ENCODE measurements around the gene SEC61B. TPM values are rescaled to one million over a fixed set of nuclear protein-coding genes. Genes with fewer than 3 reads are reported as not detected.

The SEC61B gene
- total and polyA plus RNA-seq, 4 experiments from 2014 or later = 101 to 532 (median 248) TPM

GRCh38 chr9:99261923-99262322 is 39.8 kb downstream of the SEC61B start:
- Histone ChIP-seq H3K4me3 (ENCODE audit: low read length in 2 of 2) (no peak overlapping the region), H3K36me3 (ENCODE audit: insufficient read depth, low read length) (no peaks in the 10 kb centered on the region), H3K27me3 (ENCODE audit: insufficient read depth, low read length) (no peaks in the 10 kb centered on the region), H3K4me1 (ENCODE audit: insufficient read depth, low read length) (peaks cover 21% of the 10 kb centered on the region), H3K27ac (ENCODE audit: low read depth, low read length) (no peak overlapping the region), H3K9me3 (ENCODE audit: control insufficient read depth in 1 of 2, low read length in 2 of 2) (no peaks in the 10 kb centered on the region)
- Mint-ChIP-seq H3K27ac (peak overlapping the region in 1 of 7 donors; percentile 56), H3K4me3 (no peak overlapping the region), H3K27me3 (no peaks in the 10 kb centered on the region), H3K9me3 (no peaks in the 10 kb centered on the region), H3K4me1 (peaks cover 9 to 14% (median 12%) of the 10 kb centered on the region in 4 donors), H3K36me3 (no peaks in the 10 kb centered on the region)
- intact Hi-C loops (cut with micrococcal nuclease) = no loop called here
- POLR2A ChIA-PET (ENCODE audit: partially characterized antibody) = no interaction called here
- CTCF ChIA-PET (ENCODE audit: partially characterized antibody) = no interaction called here
- no peak for DNase-seq

- no peak overlapping the region for H3K4me3 ChIP-seq (ENCODE audit: low read length in 2 of 2)
- ChIA-PET CTCF (ENCODE audit: partially characterized antibody) (no interaction called here), POLR2A (ENCODE audit: partially characterized antibody) (no interaction called here)
- no peak overlapping the region for H3K27ac ChIP-seq (ENCODE audit: low read depth, low read length)
- Mint-ChIP-seq H3K4me1 (peaks cover 11 to 17% (median 14%) of the 10 kb centered on the region in 4 donors), H3K36me3 (no peaks in the 10 kb centered on the region), H3K9me3 (no peaks in the 10 kb centered on the region), H3K4me3 (no peak overlapping the region), H3K27me3 (no peaks in the 10 kb centered on the region), H3K27ac (no peak overlapping the region)
- H3K27me3 ChIP-seq (ENCODE audit: insufficient read depth, low read length) = no peaks in the 10 kb centered on the region
- H3K36me3 ChIP-seq (ENCODE audit: insufficient read depth, low read length) = no peaks in the 10 kb centered on the region
- peaks cover 22% of the 10 kb centered on the region for H3K4me1 ChIP-seq (ENCODE audit: insufficient read depth, low read length)
- no peak for DNase-seq
- H3K9me3 ChIP-seq (ENCODE audit: control insufficient read depth in 1 of 2, low read length in 2 of 2) = no peaks in the 10 kb centered on the region
- intact Hi-C loops (cut with micrococcal nuclease) = no loop called here
Measured at GRCh38 chr9:99262949-99263418, 40.9 kb downstream of the SEC61B start.

- DNase-seq = no peak
- peaks cover 11 to 17% (median 14%) of the 10 kb centered on the region in 4 donors for H3K4me1 Mint-ChIP-seq
- POLR2A ChIA-PET (ENCODE audit: partially characterized antibody) = no interaction called here
- no peak overlapping the region for H3K27ac ChIP-seq (ENCODE audit: low read depth, low read length)
- H3K36me3 Mint-ChIP-seq = no peaks in the 10 kb centered on the region
- no peaks in the 10 kb centered on the region for H3K36me3 ChIP-seq (ENCODE audit: insufficient read depth, low read length)
- H3K27ac Mint-ChIP-seq = no peak overlapping the region
- peaks cover 20% of the 10 kb centered on the region for H3K4me1 ChIP-seq (ENCODE audit: insufficient read depth, low read length)
- H3K9me3 ChIP-seq (ENCODE audit: control insufficient read depth in 1 of 2, low read length in 2 of 2) = no peaks in the 10 kb centered on the region
- CTCF ChIA-PET (ENCODE audit: partially characterized antibody) = no interaction called here
- no peak overlapping the region for H3K4me3 ChIP-seq (ENCODE audit: low read length in 2 of 2)
- H3K27me3 ChIP-seq (ENCODE audit: insufficient read depth, low read length) = no peaks in the 10 kb centered on the region
- intact Hi-C loops (cut with micrococcal nuclease) = no loop called here
- no peaks in the 10 kb centered on the region for H3K9me3 Mint-ChIP-seq
- H3K27me3 Mint-ChIP-seq = no peaks in the 10 kb centered on the region
- no peak overlapping the region for H3K4me3 Mint-ChIP-seq
Measured at GRCh38 chr9:99264070-99264680, 42.1 kb downstream of the SEC61B start.

- Mint-ChIP-seq H3K4me1 (peaks cover 7 to 12% (median 10%) of the 10 kb centered on the region in 4 donors), H3K36me3 (no peaks in the 10 kb centered on the region), H3K4me3 (no peak overlapping the region), H3K27ac (no peak overlapping the region), H3K9me3 (no peaks in the 10 kb centered on the region), H3K27me3 (peaks cover 0 to 2% of the 10 kb centered on the region in 2 donors)
- Histone ChIP-seq H3K4me1 (ENCODE audit: insufficient read depth, low read length) (peaks cover 8% of the 10 kb centered on the region), H3K4me3 (ENCODE audit: low read length in 2 of 2) (no peak overlapping the region), H3K27me3 (ENCODE audit: insufficient read depth, low read length) (no peaks in the 10 kb centered on the region), H3K9me3 (ENCODE audit: control insufficient read depth in 1 of 2, low read length in 2 of 2) (no peaks in the 10 kb centered on the region), H3K27ac (ENCODE audit: low read depth, low read length) (no peak overlapping the region), H3K36me3 (ENCODE audit: insufficient read depth, low read length) (no peaks in the 10 kb centered on the region)
- DNase-seq = no peak
- POLR2A ChIA-PET (ENCODE audit: partially characterized antibody) = no interaction called here
- CTCF ChIA-PET (ENCODE audit: partially characterized antibody) = interaction anchor here (0.9 to 1.7 kb wide), 5 partner anchors 10 to 822 kb away, joined by 3 to 4 read pairs (median 3); partner anchors contain the start of genes ALG2 and SEC61B
- intact Hi-C loops (cut with micrococcal nuclease) = loop anchor here (1.0 to 5.0 kb wide), 2 partner anchors 542 to 1057 kb away; no protein-coding TSS in a partner anchor
Measured at GRCh38 chr9:99265691-99266090, 43.6 kb downstream of the SEC61B start.

GRCh38 chr9:99266255-99267023 is 44.4 kb downstream of the SEC61B start:
- peak overlapping the region in 5 of 8 donors; percentile 23 to 64 (median 36) for H3K4me3 Mint-ChIP-seq
- Histone ChIP-seq H3K4me3 (ENCODE audit: low read length in 2 of 2) (no peak overlapping the region), H3K9me3 (ENCODE audit: control insufficient read depth in 1 of 2, low read length in 2 of 2) (no peaks in the 10 kb centered on the region), H3K27me3 (ENCODE audit: insufficient read depth, low read length) (no peaks in the 10 kb centered on the region), H3K36me3 (ENCODE audit: insufficient read depth, low read length) (no peaks in the 10 kb centered on the region), H3K27ac (ENCODE audit: low read depth, low read length) (no peak overlapping the region), H3K4me1 (ENCODE audit: insufficient read depth, low read length) (peaks cover 8% of the 10 kb centered on the region)
- ChIA-PET CTCF (ENCODE audit: partially characterized antibody) (interaction anchor here (0.9 to 1.7 kb wide), 5 partner anchors 10 to 821 kb away, joined by 3 to 4 read pairs (median 3); partner anchors contain the start of genes ALG2 and SEC61B), POLR2A (ENCODE audit: partially characterized antibody) (no interaction called here)
- intact Hi-C loops (cut with micrococcal nuclease) = loop anchor here (1.0 to 5.0 kb wide), 2 partner anchors 541 to 1056 kb away; no protein-coding TSS in a partner anchor
- peaks cover 7 to 12% (median 9%) of the 10 kb centered on the region in 4 donors for H3K4me1 Mint-ChIP-seq
- H3K36me3 Mint-ChIP-seq = no peaks in the 10 kb centered on the region
- DNase-seq = peak; percentile 22 to 52 (median 29)
- H3K27ac Mint-ChIP-seq = no peak overlapping the region
- no peaks in the 10 kb centered on the region for H3K9me3 Mint-ChIP-seq
- H3K27me3 Mint-ChIP-seq = peaks cover 0 to 2% of the 10 kb centered on the region in 2 donors

- no peak overlapping the region for H3K4me3 ChIP-seq (ENCODE audit: low read length in 2 of 2)
- Mint-ChIP-seq H3K27ac (no peak overlapping the region), H3K4me3 (no peak overlapping the region), H3K27me3 (peaks cover 2 to 6% of the 10 kb centered on the region in 2 donors), H3K4me1 (peaks cover 7 to 12% (median 9%) of the 10 kb centered on the region in 4 donors), H3K36me3 (no peaks in the 10 kb centered on the region), H3K9me3 (no peaks in the 10 kb centered on the region)
- H3K9me3 ChIP-seq (ENCODE audit: control insufficient read depth in 1 of 2, low read length in 2 of 2) = no peaks in the 10 kb centered on the region
- H3K27me3 ChIP-seq (ENCODE audit: insufficient read depth, low read length) = no peaks in the 10 kb centered on the region
- intact Hi-C loops (cut with micrococcal nuclease) = loop anchor here (5.0 kb wide), 1 partner anchor 1053 kb away; no protein-coding TSS in a partner anchor
- DNase-seq = no peak
- H3K27ac ChIP-seq (ENCODE audit: low read depth, low read length) = no peak overlapping the region
- ChIA-PET POLR2A (ENCODE audit: partially characterized antibody) (no interaction called here), CTCF (ENCODE audit: partially characterized antibody) (no interaction called here)
- no peaks in the 10 kb centered on the region for H3K36me3 ChIP-seq (ENCODE audit: insufficient read depth, low read length)
- H3K4me1 ChIP-seq (ENCODE audit: insufficient read depth, low read length) = peaks cover 8% of the 10 kb centered on the region
Measured at GRCh38 chr9:99269416-99269815, 47.3 kb downstream of the SEC61B start.

GRCh38 chr9:99270491-99270890 is 48.4 kb downstream of the SEC61B start:
- no peak overlapping the region for H3K27ac ChIP-seq (ENCODE audit: low read depth, low read length)
- H3K27me3 ChIP-seq (ENCODE audit: insufficient read depth, low read length) = no peaks in the 10 kb centered on the region
- Mint-ChIP-seq H3K4me3 (no peak overlapping the region), H3K36me3 (no peaks in the 10 kb centered on the region), H3K4me1 (peaks cover 7 to 12% (median 9%) of the 10 kb centered on the region in 4 donors), H3K27ac (no peak overlapping the region), H3K27me3 (peaks cover 2 to 6% of the 10 kb centered on the region in 2 donors), H3K9me3 (no peaks in the 10 kb centered on the region)
- POLR2A ChIA-PET (ENCODE audit: partially characterized antibody) = no interaction called here
- H3K9me3 ChIP-seq (ENCODE audit: control insufficient read depth in 1 of 2, low read length in 2 of 2) = no peaks in the 10 kb centered on the region
- peaks cover 8% of the 10 kb centered on the region for H3K4me1 ChIP-seq (ENCODE audit: insufficient read depth, low read length)
- no peak overlapping the region for H3K4me3 ChIP-seq (ENCODE audit: low read length in 2 of 2)
- CTCF ChIA-PET (ENCODE audit: partially characterized antibody) = no interaction called here
- intact Hi-C loops (cut with micrococcal nuclease) = no loop called here
- H3K36me3 ChIP-seq (ENCODE audit: insufficient read depth, low read length) = no peaks in the 10 kb centered on the region
- DNase-seq = no peak

Measured in CD4-positive, alpha-beta memory T cell (primary cell).